LoVo (cell line): ENCODE data around the gene STUB1.
A peak's percentile ranks its signal among the peaks of the same experiment; 100 is the strongest.

Experiments
- DNase-seq: peaks from one replicate; pipeline ENCODE4 v3.0.0-alpha.2; 2016; ENCODE audit warnings: low spot score

Gene STUB1

GRCh38 chr16:644556-644955, 35.7 kb upstream of the STUB1 start:
- DNase-seq, result no peak

GRCh38 chr16:645852-646678, 34.1 kb upstream of the STUB1 start:
- peak; percentile 44 for DNase-seq

- DNase-seq, result no peak
Observed at GRCh38 chr16:646679-647172, 33.5 kb upstream of the STUB1 start.

GRCh38 chr16:647173-647902, 32.9 kb upstream of the STUB1 start:
- DNase-seq, result no peak

- peak; percentile 80 for DNase-seq
Observed at GRCh38 chr16:648071-648780, 32.0 kb upstream of the STUB1 start.

GRCh38 chr16:648781-649589, 31.2 kb upstream of the STUB1 start, which contains the start of gene WDR90:
Gene WDR90, plus strand, starts transcription at chr16:649365. Its CDS starts 52 bp downstream, at chr16:649417.
- DNase-seq, result peak; percentile 95

GRCh38 chr16:649631-650030, 30.6 kb upstream of the STUB1 start:
- no peak for DNase-seq

GRCh38 chr16:651844-652243, 28.4 kb upstream of the STUB1 start:
- DNase-seq, result no peak

- no peak for DNase-seq
Observed at GRCh38 chr16:652454-653305, 27.5 kb upstream of the STUB1 start.

- DNase-seq, result no peak
Observed at GRCh38 chr16:654034-654433, 26.2 kb upstream of the STUB1 start.

- no peak for DNase-seq
Observed at GRCh38 chr16:657487-657886, 22.7 kb upstream of the STUB1 start.

GRCh38 chr16:658679-659571, 21.3 kb upstream of the STUB1 start:
- DNase-seq, result no peak

GRCh38 chr16:659618-660017, 20.6 kb upstream of the STUB1 start:
- no peak for DNase-seq

GRCh38 chr16:660132-660458, 20.1 kb upstream of the STUB1 start:
- DNase-seq, result no peak

- DNase-seq, result no peak
Observed at GRCh38 chr16:660459-661183, 19.6 kb upstream of the STUB1 start.

GRCh38 chr16:661184-661821, 18.9 kb upstream of the STUB1 start:
- no peak for DNase-seq

GRCh38 chr16:662095-662494, 18.1 kb upstream of the STUB1 start:
- no peak for DNase-seq

GRCh38 chr16:662597-662996, 17.6 kb upstream of the STUB1 start:
- no peak for DNase-seq

GRCh38 chr16:666572-666971, 13.6 kb upstream of the STUB1 start:
- no peak for DNase-seq
